Measurements from ENCODE around the gene LBX2.
A peak's percentile ranks its signal among the peaks of the same experiment; 100 is the strongest.
"Not testable (repeated sequence)": the region's sequence is repeated elsewhere in the genome, so short reads cannot be mapped to it uniquely, and the experiment has no call there.

LBX2 gene

GRCh38 chr2:74482801-74483674 is 16.4 kb downstream of the LBX2 start, which contains the start of the genes CCDC142 and TTC31:
CCDC142 (minus strand) TSS chr2:74482998; CDS start chr2:74482837, 161 bp downstream.
TTC31 (plus strand) TSS chr2:74483081; CDS start chr2:74483096, 15 bp downstream.
- peaks cover 21% of the 10 kb centered on the region for H3K4me1 ChIP-seq (ENCODE audit: control insufficient read depth, insufficient read depth, low read length, poor library complexity, severe bottlenecking)
- H3K27ac ChIP-seq (ENCODE audit: insufficient read depth, low read length, poor library complexity, severe bottlenecking), result peak within 1 kb of the TSS; percentile 98
- DNase-seq, result peak; percentile 84 to 90 (median 89)
- H3K9me3 ChIP-seq (ENCODE audit: control insufficient read depth, low read length), result no peaks in the 10 kb centered on the region
- H3K27me3 ChIP-seq (replicated peaks; ENCODE audit: control insufficient read depth, insufficient read depth, low read length, poor library complexity, severe bottlenecking), result no peaks in the 10 kb centered on the region
- H3K36me3 ChIP-seq (ENCODE audit: control insufficient read depth, insufficient read depth, low read length), result peaks cover 8% of the 10 kb centered on the region
- peak within 1 kb of the TSS; percentile 100 for H3K4me3 ChIP-seq (ENCODE audit: insufficient read depth, low read depth, low read length, poor library complexity, severe bottlenecking)

GRCh38 chr2:74481961-74482800 is 17.2 kb downstream of the LBX2 start:
- Histone ChIP-seq H3K27ac (ENCODE audit: insufficient read depth, low read length, poor library complexity, severe bottlenecking) (peak overlapping the region; percentile 98), H3K4me1 (ENCODE audit: control insufficient read depth, insufficient read depth, low read length, poor library complexity, severe bottlenecking) (peaks cover 21% of the 10 kb centered on the region), H3K27me3 (replicated peaks; ENCODE audit: control insufficient read depth, insufficient read depth, low read length, poor library complexity, severe bottlenecking) (no peaks in the 10 kb centered on the region), H3K4me3 (ENCODE audit: insufficient read depth, low read depth, low read length, poor library complexity, severe bottlenecking) (peak overlapping the region; percentile 100), H3K9me3 (ENCODE audit: control insufficient read depth, low read length) (no peaks in the 10 kb centered on the region), H3K36me3 (ENCODE audit: control insufficient read depth, insufficient read depth, low read length) (peaks cover 8% of the 10 kb centered on the region)
- DNase-seq, result peak in 2 of 3 donors; percentile 27 to 41

GRCh38 chr2:74481431-74481830 is 18.0 kb downstream of the LBX2 start:
- no peaks in the 10 kb centered on the region for H3K9me3 ChIP-seq (ENCODE audit: control insufficient read depth, low read length)
- H3K4me3 ChIP-seq (ENCODE audit: insufficient read depth, low read depth, low read length, poor library complexity, severe bottlenecking), result peak overlapping the region; percentile 100
- no peaks in the 10 kb centered on the region for H3K27me3 ChIP-seq (replicated peaks; ENCODE audit: control insufficient read depth, insufficient read depth, low read length, poor library complexity, severe bottlenecking)
- no peak for DNase-seq
- peaks cover 8% of the 10 kb centered on the region for H3K36me3 ChIP-seq (ENCODE audit: control insufficient read depth, insufficient read depth, low read length)
- H3K4me1 ChIP-seq (ENCODE audit: control insufficient read depth, insufficient read depth, low read length, poor library complexity, severe bottlenecking), result peaks cover 21% of the 10 kb centered on the region
- H3K27ac ChIP-seq (ENCODE audit: insufficient read depth, low read length, poor library complexity, severe bottlenecking), result peak overlapping the region; percentile 98

- H3K27ac ChIP-seq (ENCODE audit: insufficient read depth, low read length, poor library complexity, severe bottlenecking), result no peak overlapping the region
- H3K4me3 ChIP-seq (ENCODE audit: insufficient read depth, low read depth, low read length, poor library complexity, severe bottlenecking), result no peak overlapping the region
- peaks cover 8% of the 10 kb centered on the region for H3K36me3 ChIP-seq (ENCODE audit: control insufficient read depth, insufficient read depth, low read length)
- no peaks in the 10 kb centered on the region for H3K27me3 ChIP-seq (replicated peaks; ENCODE audit: control insufficient read depth, insufficient read depth, low read length, poor library complexity, severe bottlenecking)
- DNase-seq, result no peak
- no peaks in the 10 kb centered on the region for H3K9me3 ChIP-seq (ENCODE audit: control insufficient read depth, low read length)
- peaks cover 16% of the 10 kb centered on the region for H3K4me1 ChIP-seq (ENCODE audit: control insufficient read depth, insufficient read depth, low read length, poor library complexity, severe bottlenecking)
Observed at GRCh38 chr2:74474899-74475298, 24.5 kb downstream of the LBX2 start.

GRCh38 chr2:74474481-74474880 is 24.9 kb downstream of the LBX2 start:
- DNase-seq, result no peak
- Histone ChIP-seq H3K9me3 (ENCODE audit: control insufficient read depth, low read length) (no peaks in the 10 kb centered on the region), H3K36me3 (ENCODE audit: control insufficient read depth, insufficient read depth, low read length) (peaks cover 8% of the 10 kb centered on the region), H3K4me1 (ENCODE audit: control insufficient read depth, insufficient read depth, low read length, poor library complexity, severe bottlenecking) (peaks cover 16% of the 10 kb centered on the region), H3K27ac (ENCODE audit: insufficient read depth, low read length, poor library complexity, severe bottlenecking) (no peak overlapping the region), H3K4me3 (ENCODE audit: insufficient read depth, low read depth, low read length, poor library complexity, severe bottlenecking) (no peak overlapping the region), H3K27me3 (replicated peaks; ENCODE audit: control insufficient read depth, insufficient read depth, low read length, poor library complexity, severe bottlenecking) (no peaks in the 10 kb centered on the region)

GRCh38 chr2:74472945-74473258 is 26.5 kb downstream of the LBX2 start:
- Histone ChIP-seq H3K4me3 (ENCODE audit: insufficient read depth, low read depth, low read length, poor library complexity, severe bottlenecking) (peak overlapping the region; percentile 58), H3K27me3 (replicated peaks; ENCODE audit: control insufficient read depth, insufficient read depth, low read length, poor library complexity, severe bottlenecking) (no peaks in the 10 kb centered on the region), H3K27ac (ENCODE audit: insufficient read depth, low read length, poor library complexity, severe bottlenecking) (peak overlapping the region; percentile 81), H3K4me1 (ENCODE audit: control insufficient read depth, insufficient read depth, low read length, poor library complexity, severe bottlenecking) (peaks cover 16% of the 10 kb centered on the region), H3K9me3 (ENCODE audit: control insufficient read depth, low read length) (no peaks in the 10 kb centered on the region), H3K36me3 (ENCODE audit: control insufficient read depth, insufficient read depth, low read length) (peaks cover 8% of the 10 kb centered on the region)
- no peak for DNase-seq

GRCh38 chr2:74472086-74472944 is 27.1 kb downstream of the LBX2 start, which contains the start of gene MRPL53:
MRPL53 (minus strand) TSS chr2:74472680; CDS start chr2:74472660, 20 bp downstream.
- no peaks in the 10 kb centered on the region for H3K9me3 ChIP-seq (ENCODE audit: control insufficient read depth, low read length)
- peaks cover 16% of the 10 kb centered on the region for H3K4me1 ChIP-seq (ENCODE audit: control insufficient read depth, insufficient read depth, low read length, poor library complexity, severe bottlenecking)
- H3K36me3 ChIP-seq (ENCODE audit: control insufficient read depth, insufficient read depth, low read length), result peaks cover 8% of the 10 kb centered on the region
- peak within 1 kb of the TSS; percentile 58 for H3K4me3 ChIP-seq (ENCODE audit: insufficient read depth, low read depth, low read length, poor library complexity, severe bottlenecking)
- H3K27me3 ChIP-seq (replicated peaks; ENCODE audit: control insufficient read depth, insufficient read depth, low read length, poor library complexity, severe bottlenecking), result no peaks in the 10 kb centered on the region
- DNase-seq, result peak; percentile 91 to 96 (median 92)
- peak within 1 kb of the TSS; percentile 81 for H3K27ac ChIP-seq (ENCODE audit: insufficient read depth, low read length, poor library complexity, severe bottlenecking)

- H3K27me3 ChIP-seq (replicated peaks; ENCODE audit: control insufficient read depth, insufficient read depth, low read length, poor library complexity, severe bottlenecking), result no peaks in the 10 kb centered on the region
- peaks cover 16% of the 10 kb centered on the region for H3K4me1 ChIP-seq (ENCODE audit: control insufficient read depth, insufficient read depth, low read length, poor library complexity, severe bottlenecking)
- peaks cover 8% of the 10 kb centered on the region for H3K36me3 ChIP-seq (ENCODE audit: control insufficient read depth, insufficient read depth, low read length)
- peak overlapping the region; percentile 58 for H3K4me3 ChIP-seq (ENCODE audit: insufficient read depth, low read depth, low read length, poor library complexity, severe bottlenecking)
- H3K9me3 ChIP-seq (ENCODE audit: control insufficient read depth, low read length), result no peaks in the 10 kb centered on the region
- peak overlapping the region; percentile 81 for H3K27ac ChIP-seq (ENCODE audit: insufficient read depth, low read length, poor library complexity, severe bottlenecking)
- no peak for DNase-seq
Observed at GRCh38 chr2:74471332-74472065, 27.9 kb downstream of the LBX2 start.

- DNase-seq; H3K36me3 ChIP-seq (ENCODE audit: control insufficient read depth, insufficient read depth, low read length); H3K4me3 ChIP-seq (ENCODE audit: insufficient read depth, low read depth, low read length, poor library complexity, severe bottlenecking); H3K9me3 ChIP-seq (ENCODE audit: control insufficient read depth, low read length); H3K27me3 ChIP-seq (replicated peaks; ENCODE audit: control insufficient read depth, insufficient read depth, low read length, poor library complexity, severe bottlenecking): not testable (repeated sequence)
- Histone ChIP-seq H3K27ac (ENCODE audit: insufficient read depth, low read length, poor library complexity, severe bottlenecking) (peak overlapping the region; percentile 22), H3K4me1 (ENCODE audit: control insufficient read depth, insufficient read depth, low read length, poor library complexity, severe bottlenecking) (peaks cover 16% of the 10 kb centered on the region)
Observed at GRCh38 chr2:74470742-74471141, 28.7 kb downstream of the LBX2 start.

Measured in effector memory CD4-positive, alpha-beta T cell (primary cell).